ENCODE measurements around the gene NMU. TPM values are rescaled to one million over a fixed set of nuclear protein-coding genes. Genes with fewer than 3 reads are reported as not detected.

The NMU gene
- total RNA-seq, 4 donors from 2014 or later, result not detected

- Histone ChIP-seq H3K9me3 (no peaks in the 10 kb centered on the region), H3K36me3 (no peaks in the 10 kb centered on the region), H3K27ac (no peak overlapping the region), H3K27me3 (no peaks in the 10 kb centered on the region), H3K4me3 (no peak overlapping the region), H3K4me1 (no peaks in the 10 kb centered on the region)
- TF ChIP-seq POLR2A (IDR thresholded peaks at IDR 0.05) (no peak), CTCF (IDR thresholded peaks at IDR 0.05) (no peak)
- no peak for DNase-seq
These were observed 25.4 kb upstream of the NMU start for GRCh38 chr4:55661398-55662056.

- no peak overlapping the region for H3K27ac ChIP-seq
- no peaks in the 10 kb centered on the region for H3K36me3 ChIP-seq
- no peaks in the 10 kb centered on the region for H3K9me3 ChIP-seq
- H3K27me3 ChIP-seq, result no peaks in the 10 kb centered on the region
- H3K4me3 ChIP-seq, result no peak overlapping the region
- no peaks in the 10 kb centered on the region for H3K4me1 ChIP-seq
- TF ChIP-seq CTCF (IDR thresholded peaks at IDR 0.05), result no peak
- no peak for TF ChIP-seq POLR2A (IDR thresholded peaks at IDR 0.05)
- DNase-seq, result no peak
These were observed 22.6 kb upstream of the NMU start for GRCh38 chr4:55658657-55659056.

- Histone ChIP-seq H3K4me3 (no peak overlapping the region), H3K27me3 (no peaks in the 10 kb centered on the region), H3K4me1 (no peaks in the 10 kb centered on the region), H3K27ac (no peak overlapping the region), H3K36me3 (no peaks in the 10 kb centered on the region), H3K9me3 (no peaks in the 10 kb centered on the region)
- TF ChIP-seq CTCF (IDR thresholded peaks at IDR 0.05) (no peak), POLR2A (IDR thresholded peaks at IDR 0.05) (no peak)
- DNase-seq, result no peak
These were observed 18.0 kb upstream of the NMU start for GRCh38 chr4:55654131-55654530.

- no peak for DNase-seq
- Histone ChIP-seq H3K9me3 (no peaks in the 10 kb centered on the region), H3K36me3 (no peaks in the 10 kb centered on the region), H3K4me3 (no peak overlapping the region), H3K27me3 (no peaks in the 10 kb centered on the region), H3K27ac (no peak overlapping the region), H3K4me1 (no peaks in the 10 kb centered on the region)
- TF ChIP-seq CTCF (IDR thresholded peaks at IDR 0.05), result no peak
- TF ChIP-seq POLR2A (IDR thresholded peaks at IDR 0.05), result no peak
These were observed 14.4 kb upstream of the NMU start for GRCh38 chr4:55650483-55650882.

GRCh38 chr4:55637272-55637820, 1.2 kb upstream of the NMU start:
- TF ChIP-seq POLR2A (IDR thresholded peaks at IDR 0.05) (no peak), CTCF (IDR thresholded peaks at IDR 0.05) (no peak)
- Histone ChIP-seq H3K4me1 (peaks cover 0 to 16% (median 3%) of the 10 kb centered on the region in 4 donors), H3K36me3 (no peaks in the 10 kb centered on the region), H3K4me3 (no peak overlapping the region), H3K27ac (no peak overlapping the region), H3K27me3 (peaks cover 0 to 25% of the 10 kb centered on the region in 2 donors), H3K9me3 (no peaks in the 10 kb centered on the region)
- DNase-seq, result no peak
